GM19023 (cell line): ENCODE data around the gene ATP8B4.
"Not testable (repeated sequence)": the region's sequence is repeated elsewhere in the genome, so short reads cannot be mapped to it uniquely, and the experiment has no call there.

Experiments
- ATAC-seq: cut with Tn5 transposase; IDR thresholded peaks from one replicate; pipeline ENCODE4 v1.9.1; 2021; ENCODE audit warnings: mild to moderate bottlenecking, moderate library complexity; ENCODE audit not compliant: unreplicated experiment

ATP8B4 gene

GRCh38 chr15:50112488-50113186 is 6.4 kb downstream of the ATP8B4 start:
- ATAC-seq, result no peak

- ATAC-seq, result no peak
These were observed 8.7 kb downstream of the ATP8B4 start for GRCh38 chr15:50110285-50110684.

- ATAC-seq, result no peak
These were observed 9.7 kb downstream of the ATP8B4 start for GRCh38 chr15:50109076-50109987.

- no peak for ATAC-seq
These were observed 10.6 kb downstream of the ATP8B4 start for GRCh38 chr15:50108461-50108860.

- ATAC-seq, result peak; percentile 95
These were observed 11.2 kb downstream of the ATP8B4 start for GRCh38 chr15:50107591-50108408.

- ATAC-seq, result no peak
These were observed 11.9 kb downstream of the ATP8B4 start for GRCh38 chr15:50107157-50107556.

- no peak for ATAC-seq
These were observed 12.6 kb downstream of the ATP8B4 start for GRCh38 chr15:50106457-50106856.

- ATAC-seq, result no peak
These were observed 18.5 kb downstream of the ATP8B4 start for GRCh38 chr15:50100486-50100885.

GRCh38 chr15:50098545-50098944 is 20.5 kb downstream of the ATP8B4 start:
- ATAC-seq, result no peak

- no peak for ATAC-seq
These were observed 22.9 kb downstream of the ATP8B4 start for GRCh38 chr15:50095938-50096821.

- not testable (repeated sequence) for ATAC-seq
These were observed 29.6 kb downstream of the ATP8B4 start for GRCh38 chr15:50089386-50089785.

- no peak for ATAC-seq
These were observed 34.1 kb downstream of the ATP8B4 start for GRCh38 chr15:50084932-50085331.

GRCh38 chr15:50083424-50084025 is 35.5 kb downstream of the ATP8B4 start:
- ATAC-seq, result no peak

- ATAC-seq, result no peak
These were observed 37.0 kb downstream of the ATP8B4 start for GRCh38 chr15:50082066-50082465.

- ATAC-seq, result no peak
These were observed 41.4 kb downstream of the ATP8B4 start for GRCh38 chr15:50077651-50078050.

- ATAC-seq, result no peak
These were observed 41.9 kb downstream of the ATP8B4 start for GRCh38 chr15:50077176-50077575.

GRCh38 chr15:50075319-50075718 is 43.7 kb downstream of the ATP8B4 start:
- ATAC-seq, result no peak

- ATAC-seq, result no peak
These were observed 47.3 kb downstream of the ATP8B4 start for GRCh38 chr15:50071551-50072258.

GRCh38 chr15:50068016-50068415 is 51.0 kb downstream of the ATP8B4 start:
- ATAC-seq, result no peak
